Activated CD4-positive, CD25-positive, alpha-beta regulatory T cell treated with anti-CD3 and anti-CD28 coated beads, Interleukin-2, amount 50 U/mL, for 24 hours (primary cell): ENCODE data around the gene TRPM5.

Source experiments
- ATAC-seq, 2 donors: fragments of 150-1000 bp; cut with Tn5 transposase; one replicate each; pipeline ENCODE4 v1.10.0; 2021; ENCODE audit warnings: mild to moderate bottlenecking in 1 of 2, moderate library complexity in 1 of 2

Gene TRPM5

DNA sequence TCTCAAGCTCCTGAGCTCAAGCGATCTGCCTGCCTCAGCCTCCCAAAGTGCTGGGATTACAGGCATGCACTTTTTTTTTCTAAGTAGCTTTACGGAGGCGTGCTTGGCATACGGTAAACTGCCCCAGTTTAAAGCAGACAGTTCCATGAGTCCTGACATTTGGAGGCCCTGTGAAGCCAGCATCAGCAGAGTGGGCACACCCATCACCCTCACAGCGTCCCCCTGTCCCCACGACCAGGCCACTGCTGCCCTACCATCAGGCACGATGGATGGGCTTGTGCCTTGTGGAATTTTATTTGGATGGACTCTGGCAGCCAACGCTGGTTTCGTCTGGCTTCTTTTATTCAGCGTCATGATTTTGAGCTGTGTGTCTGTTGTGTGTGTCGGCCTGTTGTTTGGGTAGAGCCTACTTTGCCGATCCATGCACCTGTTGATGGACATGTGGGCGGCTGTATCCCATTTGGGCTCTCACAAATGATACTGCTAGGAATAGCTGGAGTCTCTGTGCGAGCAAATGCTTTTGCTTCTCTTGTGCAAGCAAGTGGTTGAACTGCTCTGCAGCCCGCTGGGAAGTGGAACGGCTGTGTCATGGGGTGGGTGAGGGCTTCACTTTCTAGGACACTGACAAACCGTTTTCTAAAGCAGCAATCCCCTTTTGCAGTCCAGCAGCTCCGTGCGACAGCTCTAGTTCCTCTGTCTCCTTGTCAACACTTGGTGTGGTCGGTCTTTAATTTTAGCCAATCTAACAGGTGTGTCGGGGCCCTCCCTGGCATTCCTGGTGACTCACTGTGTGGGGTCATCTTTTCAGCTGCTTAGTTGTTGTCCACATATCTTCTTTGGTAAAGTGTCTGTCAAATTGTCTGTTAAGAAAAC, 24.3 kb upstream of the TRPM5 start:
- ATAC-seq, result no peak

GRCh38 chr11:2467695-2468055, 23.4 kb upstream of the TRPM5 start:
- no peak for ATAC-seq

- ATAC-seq, result peak; percentile 93 to 98
Observed at GRCh38 chr11:2466869-2467694, 22.8 kb upstream of the TRPM5 start.

DNA sequence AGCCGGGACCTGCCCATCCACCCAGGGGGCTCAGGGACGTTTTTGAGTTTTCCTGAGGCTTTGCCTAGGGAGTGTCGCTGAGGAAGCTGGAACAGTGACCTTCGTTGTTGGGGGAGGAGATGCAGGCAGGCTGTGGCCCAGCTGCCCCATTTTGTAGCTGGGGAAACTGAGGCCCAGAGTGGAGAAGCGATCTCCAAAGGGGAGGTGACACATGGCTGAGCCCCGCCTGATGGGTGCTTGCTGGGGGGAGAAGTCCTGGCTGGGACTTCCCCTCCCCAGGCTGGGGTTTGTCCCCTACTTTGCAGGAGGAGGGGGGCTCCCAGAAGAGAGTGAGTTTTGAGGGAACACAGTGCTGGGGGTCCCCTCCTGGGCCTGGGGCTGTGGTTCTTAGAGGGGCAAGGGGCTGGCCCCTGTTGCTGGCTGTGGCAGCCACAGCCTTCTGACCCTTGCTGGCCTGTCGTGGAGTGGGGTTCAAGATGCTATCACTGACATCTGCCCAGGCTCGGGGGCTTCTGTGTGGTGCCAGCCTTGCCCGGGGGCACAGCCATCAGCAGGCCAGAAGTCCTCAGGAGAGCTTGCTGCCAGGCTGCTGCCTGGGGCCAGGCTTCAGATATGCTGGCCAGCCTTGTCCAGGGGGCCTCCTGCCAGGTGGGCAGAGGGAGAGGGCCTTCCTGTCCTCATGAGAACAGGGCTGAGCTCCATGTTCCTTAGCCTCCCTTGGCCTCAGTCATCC, 21.9 kb upstream of the TRPM5 start:
- ATAC-seq, result no peak

GRCh38 chr11:2465202-2466068, 21.1 kb upstream of the TRPM5 start:
- no peak for ATAC-seq

GRCh38 chr11:2464451-2465165, 20.3 kb upstream of the TRPM5 start:
- ATAC-seq, result no peak

DNA sequence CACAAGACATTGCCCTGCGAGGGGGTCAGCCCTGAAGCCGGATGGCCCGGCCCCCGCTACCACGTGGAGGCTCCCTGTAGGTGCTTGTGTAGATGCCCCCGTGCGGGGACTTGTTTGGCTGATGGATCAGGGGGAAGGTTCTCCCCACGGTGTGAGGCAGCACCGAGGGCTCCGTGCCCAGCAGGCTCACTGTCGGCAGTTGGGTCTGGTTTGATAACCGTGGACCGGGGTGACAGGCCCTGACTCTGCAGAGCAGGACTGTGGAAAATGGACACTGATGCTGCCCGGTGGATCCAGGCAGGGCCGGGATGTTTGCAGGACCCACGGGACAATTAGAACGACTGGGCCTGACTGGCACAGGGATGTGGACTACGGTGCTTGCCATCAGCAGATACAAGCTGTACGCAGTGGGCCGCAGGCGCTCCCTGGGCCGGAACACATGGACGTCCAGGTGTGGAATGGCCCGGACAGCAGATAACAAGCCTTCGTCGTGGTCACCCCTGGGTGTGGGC, 19.5 kb upstream of the TRPM5 start:
- ATAC-seq, result no peak

GRCh38 chr11:2462986-2463765, 18.9 kb upstream of the TRPM5 start:
- no peak for ATAC-seq

DNA sequence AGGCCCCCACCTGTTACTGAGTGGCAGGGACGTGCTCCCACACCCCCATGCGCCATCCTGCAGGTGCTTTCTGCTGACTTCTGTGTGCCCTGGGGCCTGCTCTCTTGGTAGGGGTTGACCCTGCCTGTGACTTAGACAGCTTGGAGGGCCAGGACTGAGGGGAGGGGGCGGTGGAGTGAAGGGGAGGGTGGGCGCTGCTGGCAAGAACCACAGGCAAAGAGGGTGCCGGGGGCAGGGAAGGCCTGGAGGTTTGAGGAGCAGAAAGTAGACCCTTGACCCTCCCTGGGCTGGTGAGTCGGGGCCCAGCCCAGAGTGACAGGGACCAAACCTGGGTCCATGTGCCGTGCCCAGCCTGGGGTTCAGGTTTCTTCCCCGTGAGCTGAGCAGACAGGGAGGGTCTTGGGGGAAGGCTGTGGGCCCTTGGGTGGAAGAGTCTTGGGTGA, 18.2 kb upstream of the TRPM5 start:
- ATAC-seq, result no peak

GRCh38 chr11:2461956-2462542, 17.7 kb upstream of the TRPM5 start:
- ATAC-seq, result no peak

DNA sequence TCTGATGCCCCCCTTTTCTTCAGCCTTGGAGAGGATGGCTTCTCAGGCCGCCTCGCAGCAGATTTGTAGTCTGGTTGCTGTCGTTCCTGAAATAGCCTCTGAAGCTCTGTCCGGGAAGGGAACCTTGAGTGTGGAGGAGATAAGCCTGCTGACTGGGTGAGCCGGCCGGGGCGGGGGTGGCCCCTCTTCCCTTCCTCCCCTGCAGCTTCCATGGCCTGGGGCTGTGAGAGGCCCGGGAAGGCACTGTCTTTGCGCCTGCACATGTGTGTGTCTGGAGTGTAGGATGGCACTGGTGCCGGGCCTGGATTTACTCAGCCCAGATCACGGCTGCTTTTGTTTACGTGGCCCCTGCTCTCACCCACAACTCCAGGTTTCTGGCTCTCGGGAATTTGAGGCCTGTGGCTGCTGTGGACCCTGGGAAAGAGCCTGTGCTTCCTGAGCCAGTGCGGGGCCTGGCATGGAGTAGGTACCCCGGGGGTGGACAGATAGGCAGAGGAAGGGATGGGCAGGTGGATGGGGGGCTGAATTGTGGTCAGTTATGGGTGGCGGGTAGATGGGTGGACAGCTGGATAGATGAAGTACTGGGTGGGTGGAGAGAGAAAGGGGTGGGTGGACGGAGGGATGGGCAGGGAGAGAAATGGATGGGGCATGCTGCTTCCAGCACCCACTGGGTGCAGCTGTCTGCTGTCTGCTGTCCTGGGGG, 17.1 kb upstream of the TRPM5 start:
- no peak for ATAC-seq

DNA sequence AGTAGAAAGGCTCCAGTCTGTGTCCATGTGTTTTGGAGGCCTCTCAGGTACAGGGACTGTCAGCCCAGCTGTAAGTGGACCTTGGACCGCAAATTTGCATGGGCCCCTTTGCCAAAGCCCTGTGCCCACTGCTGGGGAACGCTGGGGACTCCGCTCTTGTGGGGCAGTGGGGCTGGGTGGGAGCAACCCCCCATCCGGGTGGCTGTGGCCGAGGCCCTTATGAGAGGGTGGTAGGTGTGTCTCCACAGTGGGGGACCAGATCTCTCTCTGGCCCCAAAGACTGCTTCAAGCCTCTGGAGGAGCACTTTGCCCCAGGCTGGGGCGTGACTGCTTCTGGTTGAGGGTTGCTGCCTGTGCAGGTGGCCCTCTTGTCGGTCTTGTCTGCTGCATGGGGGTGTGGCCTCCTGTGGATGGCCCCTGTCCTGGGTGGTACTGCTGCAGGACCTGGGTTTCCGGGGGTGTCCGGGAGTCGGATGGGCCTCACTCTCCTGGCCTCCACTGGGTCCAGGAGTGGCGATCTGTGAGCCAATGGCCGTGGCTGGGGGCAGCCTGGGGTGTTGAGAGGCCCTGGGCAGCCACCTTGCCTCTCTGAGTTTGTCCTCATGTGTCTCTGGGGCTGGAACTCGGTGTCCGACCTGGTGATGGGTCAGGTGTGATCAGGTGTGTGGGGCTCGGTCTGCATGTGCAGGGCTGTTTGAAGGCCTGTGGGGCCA, 16.4 kb upstream of the TRPM5 start:
- no peak for ATAC-seq

DNA sequence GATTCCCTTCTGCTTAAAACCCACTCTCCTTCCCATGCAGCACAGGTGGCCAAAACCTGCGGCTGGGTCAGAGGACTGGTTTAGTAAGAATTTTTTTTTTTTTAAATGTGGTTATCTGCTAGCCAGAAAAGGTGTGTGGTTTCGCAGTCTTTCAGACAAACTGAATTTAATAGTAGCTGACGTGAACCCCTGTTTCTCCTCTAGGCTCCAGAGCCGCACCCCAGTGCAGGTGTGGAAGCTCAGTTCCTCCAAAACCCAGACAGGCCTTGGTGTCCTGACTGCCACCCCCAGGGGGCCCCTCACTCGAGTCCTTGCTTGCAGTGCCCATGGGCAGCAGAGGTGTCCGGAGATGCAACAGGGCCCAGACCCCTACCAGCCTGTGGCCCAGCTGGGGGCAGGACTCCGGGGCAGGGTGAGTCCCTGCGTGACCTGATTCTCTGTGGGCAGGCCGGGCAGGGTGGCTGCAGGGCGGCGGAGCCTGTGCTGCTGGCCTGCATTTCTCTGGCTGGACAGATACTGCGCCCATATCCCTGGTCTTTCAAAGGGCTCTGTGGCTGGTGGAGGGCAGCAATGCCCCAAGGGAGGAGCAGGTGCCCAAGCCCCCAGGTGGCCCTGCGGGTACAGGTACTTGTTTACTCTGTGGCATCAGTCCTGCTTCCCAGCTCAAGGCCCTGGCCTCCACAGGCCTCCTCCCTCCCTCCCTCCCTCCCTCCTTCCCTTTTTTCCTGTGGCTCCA, 15.7 kb upstream of the TRPM5 start:
- no peak for ATAC-seq

DNA sequence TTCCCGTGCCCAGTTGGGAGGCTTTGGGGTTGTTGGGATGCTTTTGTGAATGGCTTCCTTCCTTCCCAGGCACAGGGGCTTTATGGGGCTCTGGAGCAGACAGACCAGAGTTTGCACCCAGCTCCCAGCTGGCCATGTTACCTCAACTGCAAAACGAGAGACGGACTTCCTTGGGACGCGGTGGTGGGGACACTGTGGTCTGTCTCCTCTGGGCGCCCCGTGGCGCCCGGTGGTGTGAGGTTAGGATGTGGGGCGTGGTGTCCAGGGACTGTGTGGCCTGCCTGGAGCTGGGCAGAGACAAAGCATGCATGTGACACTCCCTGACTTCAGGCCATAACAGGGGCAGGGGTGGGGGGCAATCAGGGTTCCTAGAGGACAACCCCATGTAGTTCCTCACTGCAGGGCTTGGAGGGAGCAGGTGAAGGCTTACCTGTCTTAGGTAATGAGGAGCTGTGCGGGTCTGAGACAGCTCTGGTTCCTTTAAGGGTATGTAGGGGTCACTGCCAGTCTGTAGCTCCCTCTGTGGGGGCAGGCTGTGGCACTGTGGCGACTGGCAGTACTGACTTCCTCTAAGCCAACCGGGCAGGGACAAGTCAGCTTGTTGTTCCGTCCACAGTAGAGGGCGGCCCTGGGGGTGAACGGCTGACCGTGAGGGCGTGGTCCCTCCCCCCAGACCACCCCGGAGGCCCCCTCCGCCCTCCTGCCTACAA, 14.9 kb upstream of the TRPM5 start:
- no peak for ATAC-seq

GRCh38 chr11:2458321-2458720, 14.0 kb upstream of the TRPM5 start:
- ATAC-seq, result no peak

- no peak for ATAC-seq
Observed at GRCh38 chr11:2453436-2453835, 9.1 kb upstream of the TRPM5 start.

DNA sequence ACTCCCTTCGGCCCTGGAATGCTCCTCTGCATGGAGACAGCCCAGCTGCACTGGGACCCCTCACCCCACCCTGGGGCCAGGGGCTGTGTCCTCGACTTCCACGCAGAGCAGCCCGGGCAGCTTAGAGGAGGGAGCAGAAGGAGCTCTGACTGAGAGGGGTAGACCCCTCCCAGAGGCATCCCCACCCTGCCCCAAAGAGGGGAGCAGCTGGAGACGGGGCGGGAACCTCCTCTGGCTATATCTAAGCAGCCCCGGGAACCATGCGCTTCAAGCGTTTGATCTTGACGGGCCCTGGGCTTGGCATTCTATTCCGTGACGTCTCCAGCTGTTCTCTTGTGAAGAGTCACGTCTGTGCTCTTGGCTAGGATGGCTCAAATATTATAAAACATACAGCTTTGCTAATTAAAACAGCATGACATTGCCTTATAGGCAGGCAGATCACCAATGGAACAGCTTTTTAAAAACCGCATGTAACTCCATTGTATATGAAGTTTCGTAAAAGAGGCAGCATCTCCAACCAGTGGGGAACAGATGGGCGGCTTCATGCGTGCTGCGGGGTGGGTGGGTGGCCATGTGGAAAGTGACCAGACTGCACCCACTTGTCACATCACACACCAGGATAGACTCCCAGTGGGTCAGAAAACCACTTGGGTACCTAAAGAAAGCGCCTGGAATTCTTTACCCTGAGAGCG, 8.2 kb upstream of the TRPM5 start:
- no peak for ATAC-seq
